IPS-NIHi7 (cell line): Measurements from ENCODE around the gene MAP7D2.

Experiments used
- DNase-seq: peaks from one replicate; pipeline ENCODE4 v3.0.0; 2012; ENCODE audit warnings: mixed read lengths; ENCODE audit errors: extremely low spot score

MAP7D2 gene

GRCh38 chrX:19968276-19968675 is 148.4 kb downstream of the MAP7D2 start:
- no peak for DNase-seq

DNA sequence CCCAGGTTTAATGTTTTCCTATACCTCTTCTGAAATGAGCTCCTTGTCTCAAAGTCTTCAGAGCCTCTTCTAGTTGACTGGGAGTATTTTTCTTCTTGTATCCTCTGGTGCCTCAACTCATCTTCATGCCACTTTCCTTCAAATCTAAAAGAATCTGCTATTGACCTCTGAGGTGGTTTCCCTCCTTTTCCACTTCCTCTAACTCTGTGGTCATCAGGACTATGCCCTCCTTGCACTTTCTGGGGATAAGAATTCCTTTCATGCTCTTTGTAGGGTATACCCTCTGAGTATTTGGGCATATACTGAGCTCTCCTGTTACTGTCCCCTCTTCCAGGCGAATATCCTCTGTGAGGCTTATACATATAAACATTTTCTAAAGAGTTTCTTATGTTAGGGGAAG is 150.7 kb downstream of the MAP7D2 start:
- no peak for DNase-seq

- no peak for DNase-seq
Measured at GRCh38 chrX:19964017-19964710, 152.5 kb downstream of the MAP7D2 start.

DNA sequence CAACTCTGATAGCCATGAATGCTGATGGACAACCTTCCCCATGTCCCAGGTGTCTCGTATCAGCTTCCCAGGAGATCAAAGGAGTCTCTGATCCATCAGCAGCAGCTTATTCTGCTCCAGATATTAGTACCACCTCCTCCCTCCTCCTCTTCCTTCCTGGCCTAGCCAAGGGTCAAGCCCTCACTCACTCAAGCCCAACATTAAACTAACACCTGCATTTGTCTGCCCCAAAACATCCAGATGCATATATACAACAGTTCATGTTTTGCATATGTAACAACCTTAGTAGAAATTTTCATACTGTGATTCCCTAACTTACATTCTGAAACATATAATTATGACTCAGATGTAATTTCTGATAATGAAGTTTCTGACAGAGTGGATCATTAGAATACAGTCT is 155.8 kb downstream of the MAP7D2 start:
- no peak for DNase-seq

DNA sequence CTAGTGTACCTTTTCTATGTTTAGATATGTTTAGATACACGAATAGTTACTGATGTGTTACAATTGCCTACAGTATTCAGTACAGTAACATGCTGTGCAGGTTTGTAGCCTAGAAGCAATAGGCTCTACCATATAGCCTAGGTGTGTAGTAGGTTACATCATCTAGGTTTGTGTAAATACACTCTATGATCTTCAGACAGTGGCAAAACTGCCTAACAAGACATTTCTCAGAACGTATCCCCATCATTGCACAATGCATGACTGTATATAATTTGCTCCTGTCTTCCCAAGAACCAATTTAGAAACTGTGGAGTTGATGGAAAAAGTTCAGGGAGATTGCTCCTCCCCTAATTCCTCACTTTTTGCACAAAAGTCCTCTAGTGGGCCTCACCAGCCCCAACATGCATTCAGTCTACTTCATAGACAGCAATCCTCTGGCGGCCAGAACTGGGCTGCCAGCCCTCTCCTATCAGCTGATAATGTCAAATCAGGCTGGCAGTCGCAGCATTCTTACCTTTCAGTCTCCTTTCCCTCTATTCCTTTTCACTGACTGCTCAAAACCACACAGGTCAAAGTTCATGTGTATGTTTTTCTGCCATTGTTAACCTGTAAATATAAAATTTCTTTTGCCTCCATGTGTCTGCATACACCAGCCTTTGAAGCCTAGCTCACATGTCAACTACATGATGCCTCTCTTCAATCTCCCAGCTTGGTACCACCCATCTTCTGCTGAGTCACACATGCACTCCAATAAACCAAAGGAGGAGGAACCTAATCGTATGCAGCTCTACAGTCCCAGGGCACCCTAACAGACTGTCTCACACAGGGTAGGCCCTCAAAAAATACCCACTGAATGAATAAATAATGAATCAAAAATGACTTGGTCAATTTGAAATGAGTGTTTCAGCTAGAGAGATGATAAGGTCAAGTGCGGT is 157.9 kb downstream of the MAP7D2 start:
- no peak for DNase-seq

DNA sequence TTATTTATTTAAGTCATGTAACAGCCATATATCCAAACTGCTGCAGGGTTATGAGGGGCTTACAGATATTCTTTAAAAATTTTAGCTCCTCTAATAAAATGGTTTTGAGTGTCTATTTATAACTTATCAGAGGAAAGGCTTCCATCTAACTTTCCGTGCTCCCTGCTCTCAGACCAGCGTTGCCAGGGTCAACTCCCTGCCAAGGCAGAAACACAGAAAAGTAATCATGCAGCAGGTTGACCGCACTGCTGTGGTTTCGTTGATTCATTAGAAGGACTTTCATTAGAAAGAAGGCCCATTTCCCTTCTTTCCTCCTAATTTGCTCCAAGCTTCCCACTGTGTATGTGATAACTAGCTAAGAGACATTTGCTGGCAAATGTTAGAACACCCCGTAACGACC is 159.8 kb downstream of the MAP7D2 start:
- no peak for DNase-seq
